WI38 (cell line): Measurements from ENCODE around the gene USP31.

Experiments used
- H3K4me3 ChIP-seq: 2 replicates; pipeline ENCODE4 v1.5.1; 2011; ENCODE audit warnings: low read depth, mild to moderate bottlenecking, control low read depth, low read length
- CTCF ChIP-seq: IDR thresholded peaks from 2 replicates; pipeline ENCODE4 v1.5.1; 2012; ENCODE audit warnings: low read depth, mild to moderate bottlenecking, control low read depth, low read length

Gene USP31

GRCh38 chr16:23026784-23027362, 122.4 kb downstream of the USP31 start:
- no peak for TF ChIP-seq CTCF
- no peak overlapping the region for H3K4me3 ChIP-seq

GRCh38 chr16:23025692-23026307, 123.5 kb downstream of the USP31 start:
- no peak for TF ChIP-seq CTCF
- H3K4me3 ChIP-seq = no peak overlapping the region

- no peak overlapping the region for H3K4me3 ChIP-seq
- no peak for TF ChIP-seq CTCF
Observed at GRCh38 chr16:23024044-23024443, 125.2 kb downstream of the USP31 start.

GRCh38 chr16:23020084-23020483, 129.2 kb downstream of the USP31 start:
- TF ChIP-seq CTCF = no peak

GRCh38 chr16:23016368-23016767, 132.9 kb downstream of the USP31 start:
- TF ChIP-seq CTCF = no peak
- no peak overlapping the region for H3K4me3 ChIP-seq

More at GRCh38 chr16:23020084-23020483, 129.2 kb downstream of the USP31 start:
- H3K4me3 ChIP-seq = no peak overlapping the region

- TF ChIP-seq CTCF = no peak
- no peak overlapping the region for H3K4me3 ChIP-seq
Observed at GRCh38 chr16:23015580-23015979, 133.7 kb downstream of the USP31 start.

GRCh38 chr16:23014592-23014991, 134.7 kb downstream of the USP31 start:
- H3K4me3 ChIP-seq = no peak overlapping the region
- no peak for TF ChIP-seq CTCF
